ENCODE measurements around the gene SCAF1.

SCAF1 gene, protein sequence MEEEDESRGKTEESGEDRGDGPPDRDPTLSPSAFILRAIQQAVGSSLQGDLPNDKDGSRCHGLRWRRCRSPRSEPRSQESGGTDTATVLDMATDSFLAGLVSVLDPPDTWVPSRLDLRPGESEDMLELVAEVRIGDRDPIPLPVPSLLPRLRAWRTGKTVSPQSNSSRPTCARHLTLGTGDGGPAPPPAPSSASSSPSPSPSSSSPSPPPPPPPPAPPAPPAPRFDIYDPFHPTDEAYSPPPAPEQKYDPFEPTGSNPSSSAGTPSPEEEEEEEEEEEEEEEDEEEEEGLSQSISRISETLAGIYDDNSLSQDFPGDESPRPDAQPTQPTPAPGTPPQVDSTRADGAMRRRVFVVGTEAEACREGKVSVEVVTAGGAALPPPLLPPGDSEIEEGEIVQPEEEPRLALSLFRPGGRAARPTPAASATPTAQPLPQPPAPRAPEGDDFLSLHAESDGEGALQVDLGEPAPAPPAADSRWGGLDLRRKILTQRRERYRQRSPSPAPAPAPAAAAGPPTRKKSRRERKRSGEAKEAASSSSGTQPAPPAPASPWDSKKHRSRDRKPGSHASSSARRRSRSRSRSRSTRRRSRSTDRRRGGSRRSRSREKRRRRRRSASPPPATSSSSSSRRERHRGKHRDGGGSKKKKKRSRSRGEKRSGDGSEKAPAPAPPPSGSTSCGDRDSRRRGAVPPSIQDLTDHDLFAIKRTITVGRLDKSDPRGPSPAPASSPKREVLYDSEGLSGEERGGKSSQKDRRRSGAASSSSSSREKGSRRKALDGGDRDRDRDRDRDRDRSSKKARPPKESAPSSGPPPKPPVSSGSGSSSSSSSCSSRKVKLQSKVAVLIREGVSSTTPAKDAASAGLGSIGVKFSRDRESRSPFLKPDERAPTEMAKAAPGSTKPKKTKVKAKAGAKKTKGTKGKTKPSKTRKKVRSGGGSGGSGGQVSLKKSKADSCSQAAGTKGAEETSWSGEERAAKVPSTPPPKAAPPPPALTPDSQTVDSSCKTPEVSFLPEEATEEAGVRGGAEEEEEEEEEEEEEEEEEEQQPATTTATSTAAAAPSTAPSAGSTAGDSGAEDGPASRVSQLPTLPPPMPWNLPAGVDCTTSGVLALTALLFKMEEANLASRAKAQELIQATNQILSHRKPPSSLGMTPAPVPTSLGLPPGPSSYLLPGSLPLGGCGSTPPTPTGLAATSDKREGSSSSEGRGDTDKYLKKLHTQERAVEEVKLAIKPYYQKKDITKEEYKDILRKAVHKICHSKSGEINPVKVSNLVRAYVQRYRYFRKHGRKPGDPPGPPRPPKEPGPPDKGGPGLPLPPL

GRCh38 chr19:49641688-49642491 is at the start of gene SCAF1:
TSS of gene SCAF1 (plus strand) at chr19:49642209. CDS start at chr19:49645027, 2,818 bp downstream.
- peak; percentile 97 to 100 for DNase-seq (ENCODE audit: low spot score in 2 of 2)
- Mint-ChIP-seq H3K4me3 (peak within 1 kb of the TSS; percentile 92), H3K36me3 (ENCODE audit: insufficient read depth) (peaks cover 30% of the 10 kb centered on the region)

GRCh38 chr19:49592486-49593232 is 49.4 kb upstream of the SCAF1 start:
- Mint-ChIP-seq H3K27me3 (no peaks in the 10 kb centered on the region), H3K9me3 (no peaks in the 10 kb centered on the region), H3K36me3 (ENCODE audit: insufficient read depth) (peaks cover 37% of the 10 kb centered on the region), H3K4me1 (peaks cover 44% of the 10 kb centered on the region), H3K4me3 (peak overlapping the region; percentile 88), H3K27ac (ENCODE audit: low read depth) (peak overlapping the region; percentile 79)
- no peak for DNase-seq (ENCODE audit: low spot score in 2 of 2)
- ATAC-seq (replicated peaks; ENCODE audit: extremely low read depth, poor library complexity, severe bottlenecking) = no peak

More at GRCh38 chr19:49641688-49642491, at the start of gene SCAF1:
- H3K4me1 Mint-ChIP-seq = peaks cover 71% of the 10 kb centered on the region
- H3K27ac Mint-ChIP-seq (ENCODE audit: low read depth) = peak within 1 kb of the TSS; percentile 96
- peak; percentile 58 for ATAC-seq (replicated peaks; ENCODE audit: extremely low read depth, poor library complexity, severe bottlenecking)
- no peaks in the 10 kb centered on the region for H3K9me3 Mint-ChIP-seq
- H3K27me3 Mint-ChIP-seq = no peaks in the 10 kb centered on the region

- no peaks in the 10 kb centered on the region for H3K9me3 Mint-ChIP-seq
- peaks cover 44% of the 10 kb centered on the region for H3K4me1 Mint-ChIP-seq
- peak overlapping the region; percentile 88 for H3K4me3 Mint-ChIP-seq
- peak overlapping the region; percentile 79 for H3K27ac Mint-ChIP-seq (ENCODE audit: low read depth)
- peak; percentile 75 to 81 for DNase-seq (ENCODE audit: low spot score in 2 of 2)
- H3K27me3 Mint-ChIP-seq = no peaks in the 10 kb centered on the region
- peaks cover 39% of the 10 kb centered on the region for H3K36me3 Mint-ChIP-seq (ENCODE audit: insufficient read depth)
- peak; percentile 33 for ATAC-seq (replicated peaks; ENCODE audit: extremely low read depth, poor library complexity, severe bottlenecking)
These were observed 48.5 kb upstream of the SCAF1 start for GRCh38 chr19:49593233-49594113.

- peak overlapping the region; percentile 79 for H3K27ac Mint-ChIP-seq (ENCODE audit: low read depth)
- H3K4me1 Mint-ChIP-seq = peaks cover 38% of the 10 kb centered on the region
- ATAC-seq (replicated peaks; ENCODE audit: extremely low read depth, poor library complexity, severe bottlenecking) (no peak), DNase-seq (ENCODE audit: low spot score in 2 of 2) (no peak)
- H3K4me3 Mint-ChIP-seq = peak overlapping the region; percentile 88
- no peaks in the 10 kb centered on the region for H3K27me3 Mint-ChIP-seq
- H3K9me3 Mint-ChIP-seq = no peaks in the 10 kb centered on the region
- H3K36me3 Mint-ChIP-seq (ENCODE audit: insufficient read depth) = peaks cover 39% of the 10 kb centered on the region
These were observed 47.6 kb upstream of the SCAF1 start for GRCh38 chr19:49594157-49594992.

DNA sequence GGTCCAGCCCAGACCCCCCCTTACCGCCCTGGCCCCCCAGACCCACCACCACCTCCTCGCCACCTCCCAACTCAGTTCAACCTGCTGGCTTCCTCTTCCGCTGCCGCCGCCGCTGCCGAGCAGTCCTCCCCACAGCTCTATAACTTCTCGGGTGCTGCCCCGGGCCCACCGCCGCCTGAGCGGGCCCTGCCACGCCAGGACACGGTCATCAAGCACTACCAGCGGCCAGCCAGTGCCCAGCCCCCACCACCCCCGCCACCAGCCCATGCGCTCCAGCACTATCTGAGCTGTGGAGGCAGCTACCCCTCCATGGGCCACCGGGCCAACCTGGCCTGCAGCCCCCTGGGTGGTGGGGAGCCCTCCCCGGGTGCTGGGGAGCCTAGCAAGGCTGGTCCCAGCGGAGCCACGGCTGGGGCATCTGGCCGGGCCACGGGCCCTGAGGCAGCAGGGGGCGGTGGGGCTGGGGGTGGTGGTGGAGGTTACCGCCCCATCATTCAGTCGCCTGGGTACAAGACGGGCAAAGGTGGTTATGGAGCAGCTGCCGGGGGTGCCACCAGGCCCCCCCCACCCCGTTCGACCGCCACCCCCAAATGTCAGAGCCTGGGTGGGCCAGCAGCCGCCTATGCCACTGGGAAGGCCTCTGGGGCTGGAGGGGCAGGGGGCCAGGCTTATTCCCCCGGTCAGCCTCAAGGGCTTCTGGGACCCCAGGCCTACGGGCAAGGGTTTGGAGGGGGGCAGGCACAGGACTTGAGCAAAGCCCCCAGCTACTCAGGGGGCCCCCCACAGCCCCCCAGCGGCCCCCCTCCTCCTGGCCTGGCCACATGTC is 46.8 kb upstream of the SCAF1 start:
- Mint-ChIP-seq H3K27me3 (no peaks in the 10 kb centered on the region), H3K4me3 (no peak overlapping the region), H3K4me1 (peaks cover 35% of the 10 kb centered on the region), H3K27ac (ENCODE audit: low read depth) (no peak overlapping the region), H3K36me3 (ENCODE audit: insufficient read depth) (peaks cover 42% of the 10 kb centered on the region), H3K9me3 (no peaks in the 10 kb centered on the region)
- DNase-seq (ENCODE audit: low spot score in 2 of 2) (no peak), ATAC-seq (replicated peaks; ENCODE audit: extremely low read depth, poor library complexity, severe bottlenecking) (no peak)

GRCh38 chr19:49595819-49596404 is 46.1 kb upstream of the SCAF1 start:
- Mint-ChIP-seq H3K36me3 (ENCODE audit: insufficient read depth) (peaks cover 39% of the 10 kb centered on the region), H3K9me3 (no peaks in the 10 kb centered on the region), H3K27ac (ENCODE audit: low read depth) (no peak overlapping the region), H3K4me3 (no peak overlapping the region), H3K27me3 (no peaks in the 10 kb centered on the region), H3K4me1 (peaks cover 39% of the 10 kb centered on the region)
- ATAC-seq (replicated peaks; ENCODE audit: extremely low read depth, poor library complexity, severe bottlenecking) = no peak
- DNase-seq (ENCODE audit: low spot score in 2 of 2) = no peak

DNA sequence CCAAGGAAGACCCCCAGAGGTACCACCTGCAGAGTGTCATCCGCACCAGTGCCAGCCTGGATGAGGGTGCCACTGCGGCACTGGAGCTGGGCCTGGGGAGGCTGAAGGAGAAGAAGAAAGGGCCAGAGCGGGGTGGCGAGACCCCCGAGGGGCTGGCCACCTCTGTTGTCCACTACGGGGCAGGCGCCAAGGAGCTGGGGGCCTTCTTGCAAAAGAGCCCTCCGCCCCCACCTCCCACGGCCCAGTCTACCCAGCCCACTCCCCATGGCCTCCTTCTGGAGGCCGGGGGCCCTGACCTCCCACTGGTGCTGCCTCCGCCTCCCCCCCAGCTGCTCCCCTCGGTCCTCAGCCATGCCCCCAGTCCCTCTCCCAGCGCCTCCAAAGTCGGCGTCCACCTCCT is 45.6 kb upstream of the SCAF1 start:
- peaks cover 42% of the 10 kb centered on the region for H3K36me3 Mint-ChIP-seq (ENCODE audit: insufficient read depth)
- ATAC-seq (replicated peaks; ENCODE audit: extremely low read depth, poor library complexity, severe bottlenecking) (no peak), DNase-seq (ENCODE audit: low spot score in 2 of 2) (no peak)
- H3K4me3 Mint-ChIP-seq = no peak overlapping the region
- no peak overlapping the region for H3K27ac Mint-ChIP-seq (ENCODE audit: low read depth)
- H3K9me3 Mint-ChIP-seq = no peaks in the 10 kb centered on the region
- peaks cover 42% of the 10 kb centered on the region for H3K4me1 Mint-ChIP-seq
- no peaks in the 10 kb centered on the region for H3K27me3 Mint-ChIP-seq

- no peak overlapping the region for H3K4me3 Mint-ChIP-seq
These were observed 44.9 kb upstream of the SCAF1 start for GRCh38 chr19:49596954-49597702.

GRCh38 chr19:49597703-49597974 is 44.4 kb upstream of the SCAF1 start:
- peaks cover 40% of the 10 kb centered on the region for H3K36me3 Mint-ChIP-seq (ENCODE audit: insufficient read depth)
- DNase-seq (ENCODE audit: low spot score in 2 of 2) = no peak
- H3K27me3 Mint-ChIP-seq = no peaks in the 10 kb centered on the region

More at GRCh38 chr19:49596954-49597702, 44.9 kb upstream of the SCAF1 start:
- H3K9me3 Mint-ChIP-seq = no peaks in the 10 kb centered on the region
- H3K27me3 Mint-ChIP-seq = no peaks in the 10 kb centered on the region
- ATAC-seq (replicated peaks; ENCODE audit: extremely low read depth, poor library complexity, severe bottlenecking) = no peak
- no peak for DNase-seq (ENCODE audit: low spot score in 2 of 2)
- H3K4me1 Mint-ChIP-seq = peaks cover 40% of the 10 kb centered on the region
- peaks cover 42% of the 10 kb centered on the region for H3K36me3 Mint-ChIP-seq (ENCODE audit: insufficient read depth)
- H3K27ac Mint-ChIP-seq (ENCODE audit: low read depth) = no peak overlapping the region

More at GRCh38 chr19:49597703-49597974, 44.4 kb upstream of the SCAF1 start:
- no peak for ATAC-seq (replicated peaks; ENCODE audit: extremely low read depth, poor library complexity, severe bottlenecking)
- H3K4me3 Mint-ChIP-seq = no peak overlapping the region
- no peaks in the 10 kb centered on the region for H3K9me3 Mint-ChIP-seq
- peaks cover 35% of the 10 kb centered on the region for H3K4me1 Mint-ChIP-seq
- H3K27ac Mint-ChIP-seq (ENCODE audit: low read depth) = no peak overlapping the region
